Keratinocyte (primary cell): ENCODE results near the gene MIEN1. TPM values are rescaled to one million over a fixed set of nuclear protein-coding genes. Genes with fewer than 3 reads are reported as not detected.

ENCODE experiments used
- DNase-seq: peaks from one replicate; pipeline ENCODE4 v3.0.0-alpha.2; 2011; ENCODE audit warnings: low read depth, missing footprints, low spot score
- FAIRE-seq: peaks from 2 replicates; lab custom pipeline; 2011; peaks lifted over from hg19 to GRCh38; lab: Jason Lieb, UNC
- H2AFZ ChIP-seq: 2 replicates; pipeline ENCODE4 v1.6.0; 2012; ENCODE audit warnings: low read length, control low read depth, inconsistent platforms; ENCODE audit not compliant: control insufficient read depth
- H3K27ac ChIP-seq: 2 replicates; pipeline ENCODE4 v1.5.1; 2011; ENCODE audit warnings: low read length; ENCODE audit not compliant: control insufficient read depth, insufficient read depth
- H3K27me3 ChIP-seq: 3 replicates; pipeline ENCODE4 v1.6.0; 2011; ENCODE audit warnings: low read length; ENCODE audit not compliant: control insufficient read depth, insufficient read depth; ENCODE audit errors: extremely low read depth
- H3K36me3 ChIP-seq, 2 experiments: 2 replicates in 1 of 2; 3 replicates in 1 of 2; pipeline ENCODE4 v1.5.1; 2011; ENCODE audit warnings: low read length in 2 of 2, mild to moderate bottlenecking in 1 of 2; ENCODE audit not compliant: control insufficient read depth in 2 of 2, insufficient read depth in 2 of 2; ENCODE audit errors: extremely low read depth in 1 of 2
- H3K4me1 ChIP-seq: 3 replicates; pipeline ENCODE4 v1.5.1; 2011; ENCODE audit warnings: low read length; ENCODE audit not compliant: control insufficient read depth, insufficient read depth; ENCODE audit errors: extremely low read depth
- H3K4me2 ChIP-seq: 3 replicates; pipeline ENCODE4 v1.6.0; 2011; ENCODE audit warnings: low read depth, low read length; ENCODE audit not compliant: control insufficient read depth, insufficient read depth; ENCODE audit errors: extremely low read depth
- H3K4me3 ChIP-seq, 3 experiments: fragments of 200-600 bp in 1 of 3; sonication (generic) in 1 of 3; 2 replicates in 2 of 3; 3 replicates in 1 of 3; pipeline ENCODE4 v1.5.1; 2011 to 2016; ENCODE audit warnings: low read length in 3 of 3, mild to moderate bottlenecking in 3 of 3, control low read depth in 2 of 3, inconsistent platforms in 1 of 3, low read depth in 1 of 3, mixed read lengths in 1 of 3, mixed run types in 1 of 3, moderate library complexity in 1 of 3; ENCODE audit not compliant: control insufficient read depth in 2 of 3, insufficient read depth in 2 of 3; ENCODE audit errors: extremely low read depth in 1 of 3
- H3K79me2 ChIP-seq: 2 replicates; pipeline ENCODE4 v1.6.0; 2012; ENCODE audit warnings: low read length; ENCODE audit not compliant: control insufficient read depth, insufficient read depth
- H3K9ac ChIP-seq: 3 replicates; pipeline ENCODE4 v1.6.0; 2011; ENCODE audit warnings: low read length; ENCODE audit not compliant: control insufficient read depth, insufficient read depth; ENCODE audit errors: extremely low read depth
- H3K9me1 ChIP-seq: 3 replicates; pipeline ENCODE4 v1.6.0; 2011; ENCODE audit warnings: low read length; ENCODE audit not compliant: control insufficient read depth, insufficient read depth; ENCODE audit errors: extremely low read depth
- H3K9me3 ChIP-seq: 2 replicates; pipeline ENCODE4 v1.5.1; 2012; ENCODE audit warnings: low read depth, low read length; ENCODE audit not compliant: control insufficient read depth
- H4K20me1 ChIP-seq: 3 replicates; pipeline ENCODE4 v1.6.0; 2011; ENCODE audit warnings: low read length; ENCODE audit not compliant: control insufficient read depth, insufficient read depth; ENCODE audit errors: extremely low read depth
- EZH2 ChIP-seq: IDR thresholded peaks from one replicate; pipeline ENCODE4 v1.6.1; 2012; ENCODE audit warnings: inconsistent platforms, mild to moderate bottlenecking, low read length, moderate library complexity
- dilution Hi-C: fragments of 300-500 bp; cut with MboI; formaldehyde crosslinking; loops from one replicate; pipeline ENCODE4 v1.7.0; 2020; ENCODE audit warnings: low sequenced_read_pairs; ENCODE audit not compliant: extremely low pct_ligation_motif_present
- polyA plus RNA-seq, 5 experiments: library from polyadenylated mRNA; depleted of rRNA in 3 of 5; stranded (reverse) in 3 of 5; stranded (forward) in 1 of 5; unstranded in 1 of 5; fragments of >200 nt; gene quantifications; 1 replicate in 1 of 5; 2 replicates in 3 of 5; 3 replicates in 1 of 5; pipeline versions ENCODE4 v1.2.1 to v1.2.3, GENCODE V29; 2011 to 2012; ENCODE audit warnings: missing spikeins in 2 of 5, low read depth in 1 of 5, low replicate concordance in 1 of 5
- TF ChIP-seq, protein P1 (sequence below), 3 experiments: IDR thresholded peaks in 1 of 3; conservative IDR thresholded peaks in 1 of 3; optimal IDR thresholded peaks in 1 of 3; 2 replicates in 2 of 3; 3 replicates in 1 of 3; pipeline versions ENCODE3 to v1.5.1; 2011; ENCODE audit warnings: low read length in 3 of 3, mild to moderate bottlenecking in 3 of 3, moderate library complexity in 2 of 3, control low read depth in 1 of 3, inconsistent platforms in 1 of 3; ENCODE audit not compliant: insufficient read depth in 2 of 3; ENCODE audit errors: extremely low read depth in 1 of 3

MIEN1 gene
- polyA plus RNA-seq, 1 donor (not counting 4 experiments of a cell fraction or from before 2014, with no cell fraction given) = 38.4 TPM

DNA sequence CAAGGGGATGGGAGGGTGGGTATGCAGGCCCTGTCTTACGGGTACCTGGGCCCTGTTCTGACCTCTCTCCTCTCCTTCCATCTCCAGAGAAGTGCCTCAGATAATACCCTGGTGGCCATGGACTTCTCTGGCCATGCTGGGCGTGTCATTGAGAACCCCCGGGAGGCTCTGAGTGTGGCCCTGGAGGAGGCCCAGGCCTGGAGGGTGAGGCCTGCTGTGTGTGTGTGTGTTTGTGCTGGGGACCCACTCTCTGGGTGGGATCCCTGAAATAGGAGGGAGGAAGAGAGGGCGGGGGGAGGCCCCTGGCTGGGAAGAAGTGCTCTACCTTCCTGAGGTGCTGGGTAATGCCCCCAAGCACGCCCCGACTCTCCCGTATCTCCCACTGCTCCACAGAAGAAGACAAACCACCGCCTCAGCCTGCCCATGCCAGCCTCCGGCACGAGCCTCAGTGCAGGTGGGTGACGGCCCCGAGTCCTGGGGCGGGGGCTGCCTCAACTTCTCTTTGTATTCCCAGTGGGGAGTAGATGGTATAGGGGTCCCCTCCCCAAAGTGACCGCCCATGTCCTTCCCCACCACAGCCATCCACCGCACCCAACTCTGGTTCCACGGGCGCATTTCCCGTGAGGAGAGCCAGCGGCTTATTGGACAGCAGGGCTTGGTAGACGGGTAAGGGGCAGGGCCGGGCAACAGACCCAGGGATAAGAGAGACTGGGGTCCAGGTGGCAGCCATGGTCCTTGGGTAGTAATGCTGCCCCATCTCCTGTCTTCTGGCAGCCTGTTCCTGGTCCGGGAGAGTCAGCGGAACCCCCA is 15.2 kb upstream of the MIEN1 start:
- Histone ChIP-seq H3K27ac (no peak overlapping the region), H2AFZ (no peak overlapping the region), H3K9me1 (no peaks in the 10 kb centered on the region), H3K79me2 (no peaks in the 10 kb centered on the region), H3K9ac (no peak overlapping the region), H3K4me2 (no peak overlapping the region), H3K36me3 (peaks cover 29 to 32% of the 10 kb centered on the region in 2 experiments), H3K4me3 (no peak overlapping the region), H3K4me1 (peaks cover 21% of the 10 kb centered on the region), H3K27me3 (no peaks in the 10 kb centered on the region), H3K9me3 (no peaks in the 10 kb centered on the region), H4K20me1 (no peaks in the 10 kb centered on the region)
- dilution Hi-C loops = no loop called here
- DNase-seq (no peak), FAIRE-seq (no peak)
- no peak for TF ChIP-seq EZH2
- TF ChIP-seq, protein P1, sequence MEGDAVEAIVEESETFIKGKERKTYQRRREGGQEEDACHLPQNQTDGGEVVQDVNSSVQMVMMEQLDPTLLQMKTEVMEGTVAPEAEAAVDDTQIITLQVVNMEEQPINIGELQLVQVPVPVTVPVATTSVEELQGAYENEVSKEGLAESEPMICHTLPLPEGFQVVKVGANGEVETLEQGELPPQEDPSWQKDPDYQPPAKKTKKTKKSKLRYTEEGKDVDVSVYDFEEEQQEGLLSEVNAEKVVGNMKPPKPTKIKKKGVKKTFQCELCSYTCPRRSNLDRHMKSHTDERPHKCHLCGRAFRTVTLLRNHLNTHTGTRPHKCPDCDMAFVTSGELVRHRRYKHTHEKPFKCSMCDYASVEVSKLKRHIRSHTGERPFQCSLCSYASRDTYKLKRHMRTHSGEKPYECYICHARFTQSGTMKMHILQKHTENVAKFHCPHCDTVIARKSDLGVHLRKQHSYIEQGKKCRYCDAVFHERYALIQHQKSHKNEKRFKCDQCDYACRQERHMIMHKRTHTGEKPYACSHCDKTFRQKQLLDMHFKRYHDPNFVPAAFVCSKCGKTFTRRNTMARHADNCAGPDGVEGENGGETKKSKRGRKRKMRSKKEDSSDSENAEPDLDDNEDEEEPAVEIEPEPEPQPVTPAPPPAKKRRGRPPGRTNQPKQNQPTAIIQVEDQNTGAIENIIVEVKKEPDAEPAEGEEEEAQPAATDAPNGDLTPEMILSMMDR (optimal IDR thresholded peaks at IDR 0.05 in 1 of 3, IDR thresholded peaks at IDR 0.05 in 1 of 3, conservative IDR thresholded peaks at IDR 0.05 in 1 of 3; ENCODE audit: extremely low read depth in 1 of 3, insufficient read depth in 2 of 3, low read length in 3 of 3) = no peak

DNA sequence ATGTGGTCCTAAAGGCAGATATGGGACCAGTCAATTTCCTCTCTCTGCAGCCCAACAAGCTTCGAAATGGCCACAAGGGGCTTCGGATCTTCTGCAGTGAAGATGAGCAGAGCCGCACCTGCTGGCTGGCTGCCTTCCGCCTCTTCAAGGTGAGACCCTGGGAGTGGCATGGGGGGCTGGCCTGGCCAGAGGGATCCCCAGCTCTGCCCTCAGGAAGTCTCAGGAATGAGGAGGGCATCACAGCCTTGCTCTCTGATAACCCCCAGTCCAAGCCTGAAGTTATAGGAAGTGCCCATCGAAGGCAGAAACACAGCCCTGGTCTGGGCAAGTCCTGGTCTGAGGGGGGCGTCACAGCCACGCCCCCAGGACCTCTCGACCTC is 14.5 kb upstream of the MIEN1 start:
- no peaks in the 10 kb centered on the region for H3K9me3 ChIP-seq
- H3K4me3 ChIP-seq = no peak overlapping the region
- no peak overlapping the region for H3K4me2 ChIP-seq
- no peak overlapping the region for H3K9ac ChIP-seq
- FAIRE-seq (no peak), DNase-seq (no peak)
- H3K27me3 ChIP-seq = no peaks in the 10 kb centered on the region
- no peak overlapping the region for H2AFZ ChIP-seq
- H3K27ac ChIP-seq = no peak overlapping the region
- TF ChIP-seq EZH2 = no peak
- TF ChIP-seq, protein P1 (optimal IDR thresholded peaks at IDR 0.05 in 1 of 3, IDR thresholded peaks at IDR 0.05 in 1 of 3, conservative IDR thresholded peaks at IDR 0.05 in 1 of 3; ENCODE audit: extremely low read depth in 1 of 3, insufficient read depth in 2 of 3, low read length in 3 of 3) = no peak
- no peaks in the 10 kb centered on the region for H4K20me1 ChIP-seq
- no peaks in the 10 kb centered on the region for H3K79me2 ChIP-seq
- H3K9me1 ChIP-seq = no peaks in the 10 kb centered on the region
- H3K36me3 ChIP-seq = peaks cover 29 to 32% of the 10 kb centered on the region in 2 experiments
- H3K4me1 ChIP-seq = peaks cover 22% of the 10 kb centered on the region
- dilution Hi-C loops = no loop called here
